Calu3 (cell line): ENCODE data around the gene C7orf33. TPM values are rescaled to one million over a fixed set of nuclear protein-coding genes. Genes with fewer than 3 reads are reported as not detected.
"Not testable (repeated sequence)": the region's sequence is repeated elsewhere in the genome, so short reads cannot be mapped to it uniquely, and the experiment has no call there.

Experiments
- BruUV-seq: library from RNA; stranded (reverse); fragments of 400-500 nt; replicated peaks from 2 replicates; lab custom pipeline; 2021; lab: Mats Ljungman, UMichigan
- CTCF ChIA-PET: fragments of 300-600 bp; sonication (Branson Sonifier 250); formaldehyde crosslinking; loops from one replicate; lab custom pipeline; 2022; ENCODE audit warnings: antibody characterized with exemption; lab: Charles Lee
- DNase-seq: peaks from one replicate; pipeline ENCODE4 v3.0.0; 2022
- H3K27ac Mint-ChIP-seq: one replicate; pipeline ENCODE4 v1.8.0; 2022; ENCODE audit warnings: mixed read lengths; ENCODE audit not compliant: unreplicated experiment
- H3K27me3 Mint-ChIP-seq: one replicate; pipeline ENCODE4 v1.8.0; 2022; ENCODE audit warnings: mixed read lengths; ENCODE audit not compliant: unreplicated experiment
- H3K36me3 Mint-ChIP-seq: one replicate; pipeline ENCODE4 v1.8.0; 2022; ENCODE audit warnings: mild to moderate bottlenecking, moderate library complexity, mixed read lengths; ENCODE audit not compliant: insufficient read depth, unreplicated experiment
- H3K4me1 Mint-ChIP-seq: one replicate; pipeline ENCODE4 v1.8.0; 2022; ENCODE audit warnings: mild to moderate bottlenecking, low read depth, mixed read lengths; ENCODE audit not compliant: unreplicated experiment
- H3K4me3 Mint-ChIP-seq: one replicate; pipeline ENCODE4 v1.8.0; 2022; ENCODE audit warnings: mild to moderate bottlenecking, low read depth, moderate library complexity, mixed read lengths; ENCODE audit not compliant: unreplicated experiment
- H3K9me3 Mint-ChIP-seq: one replicate; pipeline ENCODE4 v1.8.0; 2022; ENCODE audit warnings: low read depth, mixed read lengths; ENCODE audit not compliant: unreplicated experiment
- CTCF ChIP-seq: fragments of 200-600 bp; IDR thresholded peaks from one replicate; pipeline ENCODE4 v1.8.0; 2022; ENCODE audit warnings: antibody characterized with exemption; ENCODE audit not compliant: unreplicated experiment
- intact Hi-C: fragments of 100-400 bp; cut with micrococcal nuclease; formaldehyde crosslinking; loops from one replicate; pipeline ENCODE4 v1.10.0; 2022; ENCODE audit not compliant: unreplicated experiment
- total RNA-seq: library from RNA; stranded (reverse); gene quantifications from 2 replicates; pipeline ENCODE4 v1.2.3, GENCODE V29; 2022

The C7orf33 gene
- total RNA-seq, 1 experiment from 2014 or later, result not detected

- Mint-ChIP-seq H3K4me1 (no peaks in the 10 kb centered on the region), H3K27ac (no peak overlapping the region), H3K36me3 (no peaks in the 10 kb centered on the region), H3K4me3 (no peak overlapping the region), H3K27me3 (no peaks in the 10 kb centered on the region), H3K9me3 (no peaks in the 10 kb centered on the region)
- no peak for TF ChIP-seq CTCF
- CTCF ChIA-PET, result no interaction called here
- intact Hi-C loops, result loop anchor here (10.0 kb wide), 1 partner anchor 203 kb away; no protein-coding TSS in a partner anchor
- BruUV-seq, result no TSS peak
- DNase-seq, result no peak
Observed at GRCh38 chr7:148572067-148572522, 18.5 kb upstream of the C7orf33 start.

DNA sequence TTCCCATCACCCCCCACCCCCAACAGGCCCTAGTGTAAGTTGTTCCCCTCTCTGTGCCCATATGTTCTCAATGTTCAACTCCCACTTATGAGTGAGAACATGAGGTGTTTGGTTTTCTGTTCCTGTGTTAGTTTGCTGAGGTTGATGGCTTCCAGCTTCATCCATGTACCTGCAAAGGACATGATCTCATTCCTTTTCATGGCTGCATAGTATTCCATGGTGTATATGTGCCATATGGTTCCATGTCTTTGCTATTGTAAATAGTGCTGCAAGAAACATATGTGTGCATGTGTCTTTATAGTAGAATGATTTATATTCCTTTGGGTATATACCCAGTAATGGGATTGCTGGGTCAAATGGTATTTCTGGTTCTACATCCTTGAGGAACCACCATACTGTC lies 17.0 kb upstream of the C7orf33 start:
- H3K4me1 Mint-ChIP-seq, H3K4me3 Mint-ChIP-seq, H3K9me3 Mint-ChIP-seq, H3K36me3 Mint-ChIP-seq, DNase-seq, H3K27me3 Mint-ChIP-seq, BruUV-seq, H3K27ac Mint-ChIP-seq, CTCF ChIA-PET: not testable (repeated sequence)
- intact Hi-C loops, result loop anchor here (10.0 kb wide), 1 partner anchor 201 kb away; no protein-coding TSS in a partner anchor

DNA sequence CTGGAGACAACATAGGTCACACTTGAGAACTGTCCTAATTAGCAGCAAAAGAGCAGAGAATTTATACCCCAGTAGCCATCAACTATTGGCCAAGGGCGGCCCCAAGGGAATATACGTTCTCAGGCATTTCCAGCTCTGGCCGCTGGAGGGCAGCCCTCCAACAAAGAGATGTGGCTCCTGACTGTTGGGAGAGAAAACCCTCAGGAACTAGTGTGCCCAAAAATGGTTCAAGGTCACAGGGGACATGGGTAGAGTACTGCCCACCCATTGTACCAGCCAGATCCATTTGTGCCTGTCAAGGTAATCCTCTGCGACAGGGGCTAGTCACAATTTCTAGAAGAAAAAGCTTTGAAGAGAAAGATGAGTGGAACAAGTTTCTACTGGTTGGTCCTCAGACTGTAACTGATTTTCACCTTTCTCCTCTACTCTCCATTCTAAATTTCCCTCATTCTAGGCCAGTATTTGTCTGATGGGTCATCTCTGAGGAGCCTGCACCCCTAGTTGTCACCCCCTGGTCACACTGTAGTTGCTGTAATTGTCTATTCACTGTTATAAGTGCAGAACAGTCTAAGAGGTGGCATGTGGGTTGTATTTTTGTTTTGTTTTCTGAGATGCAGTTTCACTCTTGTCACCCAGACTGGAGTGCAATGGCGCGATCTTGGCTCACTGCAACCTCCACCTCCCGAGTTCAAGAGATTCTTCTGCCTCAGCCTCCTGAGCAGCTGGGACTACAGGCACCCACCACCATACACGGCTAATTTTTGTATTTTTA lies 14.7 kb upstream of the C7orf33 start:
- no peaks in the 10 kb centered on the region for H3K4me1 Mint-ChIP-seq
- no peaks in the 10 kb centered on the region for H3K27me3 Mint-ChIP-seq
- intact Hi-C loops, result loop anchor here (1.0 to 10.0 kb wide), 2 partner anchors 199 to 387 kb away; no protein-coding TSS in a partner anchor
- no TSS peak for BruUV-seq
- H3K27ac Mint-ChIP-seq, result no peak overlapping the region
- TF ChIP-seq CTCF, result peak; percentile 63
- no peaks in the 10 kb centered on the region for H3K9me3 Mint-ChIP-seq
- H3K36me3 Mint-ChIP-seq, result no peaks in the 10 kb centered on the region
- peak; percentile 71 for DNase-seq
- H3K4me3 Mint-ChIP-seq, result no peak overlapping the region
- CTCF ChIA-PET, result interaction anchor here (1.2 kb wide), 1 partner anchor 11 kb away, joined by 3 read pairs; no protein-coding TSS in a partner anchor

DNA sequence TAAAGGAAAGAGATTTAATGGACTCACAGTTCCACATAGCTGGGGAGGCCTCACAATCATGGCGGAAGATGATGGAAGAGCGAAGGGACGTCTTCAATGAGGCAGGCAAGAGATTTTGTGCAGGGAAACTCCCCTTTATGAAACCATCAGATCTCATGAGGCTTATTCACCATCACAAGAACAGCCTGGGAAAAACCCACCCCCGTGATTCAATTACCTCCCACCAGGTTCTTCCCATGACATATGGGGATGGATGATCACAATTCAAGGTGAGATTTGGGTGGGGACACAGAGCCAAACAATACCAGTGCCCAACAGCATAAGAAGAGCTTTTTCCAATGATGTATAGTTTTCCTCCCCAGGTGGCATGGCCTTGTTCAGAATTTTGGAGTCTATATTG lies 11.2 kb upstream of the C7orf33 start:
- intact Hi-C loops, result loop anchor here (10.0 kb wide), 1 partner anchor 195 kb away; no protein-coding TSS in a partner anchor
- CTCF ChIA-PET, result no interaction called here

More for the DNA sequence above, 11.2 kb upstream of the C7orf33 start:
- H3K9me3 Mint-ChIP-seq, result no peaks in the 10 kb centered on the region
- no peak overlapping the region for H3K27ac Mint-ChIP-seq
- no peak overlapping the region for H3K4me3 Mint-ChIP-seq
- no peak for TF ChIP-seq CTCF
- no peaks in the 10 kb centered on the region for H3K4me1 Mint-ChIP-seq
- DNase-seq, result no peak
- H3K27me3 Mint-ChIP-seq, result peaks cover 15% of the 10 kb centered on the region
- no TSS peak for BruUV-seq
- H3K36me3 Mint-ChIP-seq, result no peaks in the 10 kb centered on the region
